ENCODE data around the gene MRPS18B. TPM values are rescaled to one million over a fixed set of nuclear protein-coding genes. Genes with fewer than 3 reads are reported as not detected.

The MRPS18B gene
- total and polyA plus RNA-seq, 8 donors, result 36.6 to 54.7 (median 43.5) TPM

GRCh38 chr6:30640481-30640880 lies 22.8 kb downstream of the MRPS18B start:
- H3K27ac ChIP-seq, result no peak overlapping the region
- no peaks in the 10 kb centered on the region for H3K27me3 ChIP-seq
- H3K4me1 ChIP-seq, result peaks cover 0 to 23% of the 10 kb centered on the region in 2 donors
- TF ChIP-seq CTCF (IDR thresholded peaks at IDR 0.05), result no peak
- no peaks in the 10 kb centered on the region for H3K9me3 ChIP-seq
- DNase-seq (no peak), ATAC-seq (no peak)
- no peak overlapping the region for H3K4me3 ChIP-seq
- intact Hi-C loops (cut with DNase I), result no loop called here
- peaks cover 0 to 41% of the 10 kb centered on the region in 2 donors for H3K36me3 ChIP-seq

- Histone ChIP-seq H3K27me3 (no peaks in the 10 kb centered on the region), H3K36me3 (peaks cover 0 to 41% of the 10 kb centered on the region in 2 donors), H3K4me1 (peaks cover 0 to 26% of the 10 kb centered on the region in 2 donors), H3K9me3 (no peaks in the 10 kb centered on the region), H3K27ac (no peak overlapping the region), H3K4me3 (no peak overlapping the region)
- intact Hi-C loops (cut with DNase I), result no loop called here
- no peak for DNase-seq
- ATAC-seq, result no peak
- TF ChIP-seq CTCF (IDR thresholded peaks at IDR 0.05), result no peak
Observed at GRCh38 chr6:30641048-30641447, 23.4 kb downstream of the MRPS18B start.

GRCh38 chr6:30643656-30644055 lies 26.0 kb downstream of the MRPS18B start:
- H3K9me3 ChIP-seq, result no peaks in the 10 kb centered on the region
- peaks cover 0 to 40% of the 10 kb centered on the region in 2 donors for H3K36me3 ChIP-seq
- no peaks in the 10 kb centered on the region for H3K27me3 ChIP-seq
- no peak overlapping the region for H3K4me3 ChIP-seq
- peak overlapping the region in 1 of 2 donors; percentile 38 for H3K27ac ChIP-seq
- no peak for TF ChIP-seq CTCF (IDR thresholded peaks at IDR 0.05)
- intact Hi-C loops (cut with DNase I), result no loop called here
- no peak for DNase-seq
- ATAC-seq, result no peak
- peaks cover 4 to 42% of the 10 kb centered on the region in 2 donors for H3K4me1 ChIP-seq

GRCh38 chr6:30644769-30645168 lies 27.1 kb downstream of the MRPS18B start:
- Histone ChIP-seq H3K27me3 (no peaks in the 10 kb centered on the region), H3K4me3 (no peak overlapping the region), H3K36me3 (peaks cover 0 to 30% of the 10 kb centered on the region in 2 donors), H3K4me1 (peaks cover 4 to 42% of the 10 kb centered on the region in 2 donors), H3K27ac (no peak overlapping the region), H3K9me3 (no peaks in the 10 kb centered on the region)
- DNase-seq, result no peak
- no peak for TF ChIP-seq CTCF (IDR thresholded peaks at IDR 0.05)
- intact Hi-C loops (cut with DNase I), result no loop called here
- no peak for ATAC-seq

- ATAC-seq (no peak), DNase-seq (no peak)
- no peak overlapping the region for H3K27ac ChIP-seq
- intact Hi-C loops (cut with DNase I), result no loop called here
- H3K27me3 ChIP-seq, result no peaks in the 10 kb centered on the region
- no peak for TF ChIP-seq CTCF (IDR thresholded peaks at IDR 0.05)
- peaks cover 0 to 31% of the 10 kb centered on the region in 2 donors for H3K36me3 ChIP-seq
- H3K9me3 ChIP-seq, result no peaks in the 10 kb centered on the region
- H3K4me1 ChIP-seq, result peaks cover 4 to 42% of the 10 kb centered on the region in 2 donors
- H3K4me3 ChIP-seq, result peak overlapping the region in 1 of 2 donors; percentile 94
Observed at GRCh38 chr6:30645989-30646388, 28.3 kb downstream of the MRPS18B start.
